K562 (cell line): ENCODE results near the gene REEP3. TPM values are rescaled to one million over a fixed set of nuclear protein-coding genes. Genes with fewer than 3 reads are reported as not detected.

ENCODE experiments used
- ATAC-seq: fragments of 200-7000 bp; cut with Tn5 transposase; 3 replicates; pipeline ENCODE4 v1.9.1; 2020; ENCODE audit warnings: moderate library complexity
- BruUV-seq: library from RNA; stranded (reverse); fragments of 400-500 nt; replicated peaks from 2 replicates; lab custom pipeline; 2021; lab: Mats Ljungman, UMichigan
- CTCF ChIA-PET: fragments of 300-600 bp; formaldehyde crosslinking; extraction: SDS; loops from one replicate; lab custom pipeline; 2021; ENCODE audit warnings: low intra/inter-chr PET ratio; lab: Yijun Ruan, JAX
- POLR2A ChIA-PET: fragments of 300-600, 350-650 bp; sonication (Branson Sonifier 250); formaldehyde crosslinking; extraction: SDS; loops from one replicate; lab custom pipeline; 2021; ENCODE audit warnings: antibody characterized with exemption, inconsistent platforms; lab: Yijun Ruan, JAX
- DNase-seq, 4 experiments: peaks; one replicate each; pipeline versions ENCODE4 v3.0.0 to v3.0.0-alpha.2; 2011 to 2018; ENCODE audit warnings: low spot score in 3 of 4, mixed read lengths in 3 of 4; ENCODE audit errors: extremely low read depth in 1 of 4
- FAIRE-seq: peaks from 2 replicates; lab custom pipeline; 2011; peaks lifted over from hg19 to GRCh38; lab: Jason Lieb, UNC
- H2AFZ ChIP-seq: 2 replicates; pipeline ENCODE4 v1.6.0; 2011; ENCODE audit warnings: low read depth, low read length, control low read depth, inconsistent platforms
- H3K27ac ChIP-seq: fragments of 200-600 bp; 3 replicates; pipeline ENCODE4 v1.8.0; 2011; ENCODE audit warnings: low read depth, mild to moderate bottlenecking, control low read depth, inconsistent platforms, low read length, moderate library complexity, mixed read lengths; ENCODE audit errors: extremely low read depth
- H3K27me3 ChIP-seq, 2 experiments: fragments of 300-600 bp in 1 of 2; 2 replicates in 1 of 2; 3 replicates in 1 of 2; pipeline versions ENCODE4 v1.6.0 to v1.8.0; 2011; ENCODE audit warnings: inconsistent platforms in 2 of 2, low read length in 2 of 2, mild to moderate bottlenecking in 1 of 2, mixed read lengths in 1 of 2, moderate library complexity in 1 of 2; ENCODE audit not compliant: control insufficient read depth in 2 of 2, insufficient read depth in 2 of 2
- H3K36me3 ChIP-seq: fragments of 300-600 bp; 3 replicates; pipeline ENCODE4 v1.8.0; 2011; ENCODE audit warnings: mild to moderate bottlenecking, low read length, inconsistent platforms; ENCODE audit not compliant: control insufficient read depth, insufficient read depth
- H3K4me1 ChIP-seq, 2 experiments: fragments of 200-600 bp in 1 of 2; replicated peaks in 1 of 2; 2 replicates in 1 of 2; 3 replicates in 1 of 2; pipeline versions ENCODE4 v1.5.1 to v1.8.0; 2011; ENCODE audit warnings: inconsistent platforms in 2 of 2, low read length in 2 of 2, mild to moderate bottlenecking in 1 of 2, mixed read lengths in 1 of 2, moderate library complexity in 1 of 2; ENCODE audit not compliant: control insufficient read depth in 2 of 2, insufficient read depth in 2 of 2
- H3K4me2 ChIP-seq: 2 replicates; pipeline ENCODE4 v1.6.1; 2011; ENCODE audit warnings: low read length, control low read depth, inconsistent platforms, mixed read lengths; ENCODE audit not compliant: insufficient read depth
- H3K4me3 ChIP-seq: fragments of 200-600 bp; sonication (generic), shearing (Covaris generic); 2 replicates; pipeline ENCODE4 v1.5.1; 2016; ENCODE audit warnings: control low read depth, inconsistent platforms
- H3K79me2 ChIP-seq: fragments of 200-600 bp; 3 replicates; pipeline ENCODE4 v1.8.0; 2011; ENCODE audit warnings: low read length, inconsistent platforms; ENCODE audit not compliant: control insufficient read depth, insufficient read depth
- H3K9ac ChIP-seq, 2 experiments: 2 replicates each; pipeline versions ENCODE4 v1.6.0 to v1.6.1; 2011; ENCODE audit warnings: low read depth in 2 of 2, low read length in 2 of 2, control low read depth in 1 of 2, inconsistent platforms in 1 of 2, mild to moderate bottlenecking in 1 of 2, mixed read lengths in 1 of 2; ENCODE audit not compliant: insufficient read depth in 1 of 2
- H3K9me1 ChIP-seq: one replicate; pipeline ENCODE4 v1.6.0; 2011; ENCODE audit warnings: inconsistent platforms, mild to moderate bottlenecking, low read length, moderate library complexity; ENCODE audit not compliant: control insufficient read depth, insufficient read depth
- H3K9me3 ChIP-seq: replicated peaks from 2 replicates; pipeline ENCODE4 v1.5.1; 2011; ENCODE audit warnings: low read depth, low read length, inconsistent platforms; ENCODE audit not compliant: control insufficient read depth, insufficient read depth
- H4K20me1 ChIP-seq: replicated peaks from 2 replicates; pipeline ENCODE4 v1.6.1; 2011; ENCODE audit warnings: low read length, inconsistent platforms, mixed read lengths; ENCODE audit not compliant: control insufficient read depth, insufficient read depth
- BDP1 ChIP-seq: IDR thresholded peaks from 3 replicates; pipeline ENCODE4 v1.6.1; 2011; ENCODE audit not compliant: insufficient read length, insufficient read depth
- EWSR1 ChIP-seq: fragments of 450-650 bp; IDR thresholded peaks from 2 replicates; pipeline ENCODE4 v1.6.1; 2018; ENCODE audit warnings: borderline replicate concordance, mild to moderate bottlenecking, low read depth, moderate library complexity; ENCODE audit not compliant: partially characterized antibody
- HDAC6 ChIP-seq: IDR thresholded peaks from 2 replicates; pipeline ENCODE4 v1.6.1; 2012; ENCODE audit warnings: low read depth, mild to moderate bottlenecking, control low read depth, inconsistent platforms, low read length, moderate library complexity
- LEF1 ChIP-seq: fragments of 450-650 bp; IDR thresholded peaks from 2 replicates; pipeline ENCODE4 v1.6.1; 2016; ENCODE audit warnings: mild to moderate bottlenecking
- NFRKB ChIP-seq: fragments of 450-650 bp; IDR thresholded peaks from 2 replicates; pipeline ENCODE4 v1.6.1; 2016; ENCODE audit warnings: low read depth
- PRPF4 ChIP-seq: fragments of 200-400 bp; formaldehyde crosslinking; IDR thresholded peaks from one replicate; pipeline ENCODE4 v1.6.1; 2017; ENCODE audit warnings: low read length, low read depth, mild to moderate bottlenecking; ENCODE audit not compliant: insufficient read depth, poor library complexity, severe bottlenecking
- SLC30A9 ChIP-seq: fragments of 250-450 bp; sonication (Bioruptor Pico); IDR thresholded peaks from 2 replicates; pipeline ENCODE4 v1.8.0; 2022; ENCODE audit warnings: mild to moderate bottlenecking, moderate library complexity
- WGBS: fragments of 100-300 bp; shearing (Covaris generic); methylation state at CpG from one replicate; pipeline ENCODE4 v1.1.6; 2016; ENCODE audit warnings: low coverage, mixed read lengths; ENCODE audit not compliant: insufficient coverage; ENCODE audit errors: missing lambda C conversion rate; 5-methylcytosine and 5-hydroxymethylcytosine counted together
- in situ Hi-C: fragments of 300-500 bp; cut with MboI; formaldehyde crosslinking; loops from 4 replicates; pipeline ENCODE4 v1.15.0; 2018; ENCODE audit warnings: inconsistent platforms, mixed read lengths
- intact Hi-C: fragments of 100-400 bp; cut with micrococcal nuclease; formaldehyde crosslinking; loops from 2 replicates; pipeline ENCODE4 v1.14.2; 2022
- polyA plus RNA-seq, 8 experiments: library from polyadenylated mRNA; depleted of rRNA in 4 of 8; stranded (reverse) in 5 of 8; unstranded in 3 of 8; fragments of >200 nt; fragmentation: Nextera tagmentation in 2 of 8; fragmentation: Illumina TruSeq in 1 of 8; extraction: Ambion mirVana in 2 of 8; extraction: Trizol in 1 of 8; gene quantifications; 2 replicates each; pipeline versions ENCODE4 v1.2.1 to v1.2.3, GENCODE V29; 2011 to 2014; ENCODE audit warnings: inconsistent platforms in 1 of 8, missing spikeins in 1 of 8
- total RNA-seq, 7 experiments: library from RNA; depleted of rRNA in 6 of 7; stranded (reverse); fragments of >200 nt in 6 of 7; fragmentation: Illumina TruSeq in 2 of 7; extraction: Trizol in 2 of 7; gene quantifications; 2 replicates each; pipeline versions ENCODE4 v1.2.1 to v1.2.3, GENCODE V29; 2011 to 2021; ENCODE audit warnings: low replicate concordance in 1 of 7
- TF ChIP-seq, protein P1 (sequence below), 2 experiments: fragments of 150-350 bp in 1 of 2; IDR thresholded peaks; 2 replicates each; pipeline ENCODE4 v1.6.1; 2012 to 2016; ENCODE audit warnings: low read depth in 2 of 2, low read length in 2 of 2, mild to moderate bottlenecking in 1 of 2, moderate library complexity in 1 of 2
- TF ChIP-seq, protein P2 (sequence below), 3 experiments: fragments of 200-800 bp in 1 of 3; sonication (Bioruptor generic) in 1 of 3; sonication (generic) in 1 of 3; formaldehyde crosslinking in 1 of 3; IDR thresholded peaks; 2 replicates each; pipeline versions ENCODE4 v1.6.1 to v1.8.0; 2016 to 2022; ENCODE audit warnings: mild to moderate bottlenecking in 2 of 3, missing compliant biosample characterization in 2 of 3, missing genetic modification characterization in 2 of 3, missing genetic modification reagents in 1 of 3
- TF ChIP-seq, protein P3 (sequence below): IDR thresholded peaks from 2 replicates; pipeline ENCODE4 v1.6.1; 2012; ENCODE audit warnings: low read depth, low read length, improper control_type of control experiment, borderline replicate concordance

The REEP3 gene
- total and polyA plus RNA-seq, 9 of the 15 experiments (the other 6 are each of a cell fraction or from before 2014, with no cell fraction given), result 3.4 to 13.4 (median 9.2) TPM

DNA sequence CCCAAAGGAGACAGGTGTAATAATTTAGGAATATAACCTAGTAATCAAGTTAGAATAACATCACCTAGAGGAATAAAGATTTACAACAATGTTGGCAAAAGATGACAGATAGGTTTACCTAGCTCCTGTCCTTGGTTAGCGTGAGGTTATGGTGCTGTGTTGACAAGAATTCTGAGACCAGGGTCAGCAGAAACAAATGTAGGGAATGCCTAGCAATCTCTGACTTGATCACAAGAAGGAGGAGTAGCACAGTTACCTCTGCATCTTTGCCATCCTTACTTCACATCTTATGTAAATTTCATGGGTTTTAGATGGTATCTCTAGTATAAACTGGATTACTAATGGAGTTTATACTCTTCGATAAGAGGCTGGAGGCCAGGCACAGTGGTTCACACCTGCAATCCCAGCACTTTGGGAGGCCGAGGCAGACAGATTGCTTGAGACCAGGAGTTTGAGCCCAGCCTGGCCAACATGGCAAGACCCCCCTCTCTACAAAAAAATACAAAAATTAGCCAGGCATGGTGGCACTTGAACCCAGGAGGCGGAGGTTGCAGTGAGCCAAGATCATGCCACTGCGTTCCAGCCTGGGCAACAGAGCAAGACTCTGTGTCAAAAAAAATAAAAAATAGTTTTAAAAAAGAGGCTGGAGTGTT is 37.1 kb downstream of the REEP3 start (continued):
- TF ChIP-seq, protein P1, sequence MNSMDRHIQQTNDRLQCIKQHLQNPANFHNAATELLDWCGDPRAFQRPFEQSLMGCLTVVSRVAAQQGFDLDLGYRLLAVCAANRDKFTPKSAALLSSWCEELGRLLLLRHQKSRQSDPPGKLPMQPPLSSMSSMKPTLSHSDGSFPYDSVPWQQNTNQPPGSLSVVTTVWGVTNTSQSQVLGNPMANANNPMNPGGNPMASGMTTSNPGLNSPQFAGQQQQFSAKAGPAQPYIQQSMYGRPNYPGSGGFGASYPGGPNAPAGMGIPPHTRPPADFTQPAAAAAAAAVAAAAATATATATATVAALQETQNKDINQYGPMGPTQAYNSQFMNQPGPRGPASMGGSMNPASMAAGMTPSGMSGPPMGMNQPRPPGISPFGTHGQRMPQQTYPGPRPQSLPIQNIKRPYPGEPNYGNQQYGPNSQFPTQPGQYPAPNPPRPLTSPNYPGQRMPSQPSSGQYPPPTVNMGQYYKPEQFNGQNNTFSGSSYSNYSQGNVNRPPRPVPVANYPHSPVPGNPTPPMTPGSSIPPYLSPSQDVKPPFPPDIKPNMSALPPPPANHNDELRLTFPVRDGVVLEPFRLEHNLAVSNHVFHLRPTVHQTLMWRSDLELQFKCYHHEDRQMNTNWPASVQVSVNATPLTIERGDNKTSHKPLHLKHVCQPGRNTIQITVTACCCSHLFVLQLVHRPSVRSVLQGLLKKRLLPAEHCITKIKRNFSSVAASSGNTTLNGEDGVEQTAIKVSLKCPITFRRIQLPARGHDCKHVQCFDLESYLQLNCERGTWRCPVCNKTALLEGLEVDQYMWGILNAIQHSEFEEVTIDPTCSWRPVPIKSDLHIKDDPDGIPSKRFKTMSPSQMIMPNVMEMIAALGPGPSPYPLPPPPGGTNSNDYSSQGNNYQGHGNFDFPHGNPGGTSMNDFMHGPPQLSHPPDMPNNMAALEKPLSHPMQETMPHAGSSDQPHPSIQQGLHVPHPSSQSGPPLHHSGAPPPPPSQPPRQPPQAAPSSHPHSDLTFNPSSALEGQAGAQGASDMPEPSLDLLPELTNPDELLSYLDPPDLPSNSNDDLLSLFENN (IDR thresholded peaks at IDR 0.05; ENCODE audit: low read depth in 2 of 2, low read length in 2 of 2), result no peak

DNA sequence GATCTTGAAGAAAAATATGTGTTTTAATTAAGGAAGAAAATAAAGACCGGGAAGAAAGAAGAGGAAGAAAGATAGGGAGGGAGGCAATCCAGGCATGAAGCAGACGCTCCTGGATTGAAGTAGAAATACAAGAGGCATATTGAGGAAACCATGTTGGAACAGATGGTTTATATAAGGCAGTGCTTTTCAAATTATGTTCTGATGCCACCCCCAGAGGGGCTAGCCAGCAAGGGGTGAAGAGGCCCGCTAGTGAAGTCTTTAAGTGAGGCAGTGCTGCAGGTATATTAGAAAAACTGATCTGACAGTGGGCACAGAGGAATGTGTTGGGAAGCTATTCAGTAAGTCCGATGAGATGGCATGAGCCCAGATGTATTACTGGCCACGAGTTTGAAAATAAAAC is 40.1 kb downstream of the REEP3 start:
- DNase-seq, result no peak
- Histone ChIP-seq H3K4me3 (no peak overlapping the region), H3K9ac (no peak overlapping the region), H3K79me2 (0 out of 3 replicates have a peak, but pooled peaks cover 11% of the 10 kb centered on the region), H3K4me1 (peaks cover 0 to 5% of the 10 kb centered on the region in 2 experiments; a peak in 1 of 5 replicates), H3K27me3 (no peaks in the 10 kb centered on the region), H2AFZ (no peak overlapping the region), H3K36me3 (no peaks in the 10 kb centered on the region), H4K20me1 (no peaks in the 10 kb centered on the region), H3K9me3 (no peaks in the 10 kb centered on the region), H3K4me2 (no peak overlapping the region), H3K27ac (no peak overlapping the region), H3K9me1 (no peaks in the 10 kb centered on the region)
- POLR2A ChIA-PET, result interaction anchor here (1.1 to 1.8 kb wide), 2 partner anchors 13 to 21 kb away, joined by 3 to 6 read pairs; no protein-coding TSS in a partner anchor
- BruUV-seq, result no TSS peak
- ATAC-seq, result no peak
- in situ Hi-C loops (no loop called here), intact Hi-C loops (no loop called here)
- CTCF ChIA-PET, result no interaction called here
- TF ChIP-seq PRPF4 (no peak), NFRKB (no peak), LEF1 (no peak), BDP1 (no peak), EWSR1 (no peak), SLC30A9 (CRISPR knock-in tag) (no peak), HDAC6 (no peak)
- TF ChIP-seq, protein P2, sequence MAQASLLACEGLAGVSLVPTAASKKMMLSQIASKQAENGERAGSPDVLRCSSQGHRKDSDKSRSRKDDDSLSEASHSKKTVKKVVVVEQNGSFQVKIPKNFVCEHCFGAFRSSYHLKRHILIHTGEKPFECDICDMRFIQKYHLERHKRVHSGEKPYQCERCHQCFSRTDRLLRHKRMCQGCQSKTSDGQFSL (CRISPR knock-in tag; IDR thresholded peaks at IDR 0.05), result no peak
- TF ChIP-seq, protein P2 (tag; IDR thresholded peaks at IDR 0.05), result no peak
- TF ChIP-seq, protein P3, sequence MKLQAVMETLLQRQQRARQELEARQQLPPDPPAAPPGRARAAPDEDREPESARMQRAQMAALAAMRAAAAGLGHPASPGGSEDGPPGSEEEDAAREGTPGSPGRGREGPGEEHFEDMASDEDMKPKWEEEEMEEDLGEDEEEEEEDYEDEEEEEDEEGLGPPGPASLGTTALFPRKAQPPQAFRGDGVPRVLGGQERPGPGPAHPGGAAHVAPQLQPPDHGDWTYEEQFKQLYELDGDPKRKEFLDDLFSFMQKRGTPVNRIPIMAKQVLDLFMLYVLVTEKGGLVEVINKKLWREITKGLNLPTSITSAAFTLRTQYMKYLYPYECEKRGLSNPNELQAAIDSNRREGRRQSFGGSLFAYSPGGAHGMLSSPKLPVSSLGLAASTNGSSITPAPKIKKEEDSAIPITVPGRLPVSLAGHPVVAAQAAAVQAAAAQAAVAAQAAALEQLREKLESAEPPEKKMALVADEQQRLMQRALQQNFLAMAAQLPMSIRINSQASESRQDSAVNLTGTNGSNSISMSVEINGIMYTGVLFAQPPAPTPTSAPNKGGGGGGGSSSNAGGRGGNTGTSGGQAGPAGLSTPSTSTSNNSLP, result no peak
- WGBS, result 60% methylated on average over 5 of the region's 5 CpGs
- no peak for FAIRE-seq
